Endothelial cell of umbilical vein (primary cell): ENCODE measurements around the gene TLR4. TPM values are rescaled to one million over a fixed set of nuclear protein-coding genes. Genes with fewer than 3 reads are reported as not detected.

Experiments
- BruUV-seq: library from RNA; stranded (reverse); fragments of 400-500 nt; replicated peaks from 2 replicates; lab custom pipeline; 2021; lab: Mats Ljungman, UMichigan
- CTCF ChIA-PET: fragments of 300-600, 350-600 bp; sonication (Branson Sonifier 250); formaldehyde crosslinking; loops from one replicate; lab custom pipeline; 2021; ENCODE audit warnings: antibody characterized with exemption, inconsistent platforms; lab: Charles Lee
- POLR2A ChIA-PET: fragments of 300-600, 350-600 bp; sonication (Branson Sonifier 250); formaldehyde crosslinking; loops from one replicate; lab custom pipeline; 2021; ENCODE audit warnings: antibody characterized with exemption, inconsistent platforms; lab: Charles Lee
- DNase-seq: peaks from one replicate; pipeline ENCODE4 v3.0.0-alpha.2; 2011; ENCODE audit warnings: low read depth, low spot score
- FAIRE-seq: peaks from 2 replicates; lab custom pipeline; 2011; peaks lifted over from hg19 to GRCh38; lab: Jason Lieb, UNC
- H2AFZ ChIP-seq: 2 replicates; pipeline ENCODE4 v1.6.0; 2012; ENCODE audit warnings: low read depth, low read length, control low read depth, inconsistent platforms
- H3K27ac ChIP-seq: 2 replicates; pipeline ENCODE4 v1.5.1; 2011; ENCODE audit warnings: low read depth, mild to moderate bottlenecking, control low read depth, low read length, moderate library complexity; ENCODE audit not compliant: insufficient read depth
- H3K27me3 ChIP-seq, 2 experiments: 2 replicates each; pipeline versions ENCODE4 v1.6.0 to v1.6.1; 2011; ENCODE audit warnings: low read length in 2 of 2, mixed read lengths in 1 of 2; ENCODE audit not compliant: control insufficient read depth in 2 of 2, insufficient read depth in 2 of 2
- H3K36me3 ChIP-seq, 2 experiments: 2 replicates in 1 of 2; 3 replicates in 1 of 2; pipeline ENCODE4 v1.5.1; 2011; ENCODE audit warnings: low read length in 2 of 2, mild to moderate bottlenecking in 1 of 2, moderate library complexity in 1 of 2; ENCODE audit not compliant: control insufficient read depth in 2 of 2, insufficient read depth in 2 of 2; ENCODE audit errors: extremely low read depth in 1 of 2
- H3K4me1 ChIP-seq: 3 replicates; pipeline ENCODE4 v1.5.1; 2011; ENCODE audit warnings: mild to moderate bottlenecking, low read length; ENCODE audit not compliant: control insufficient read depth, insufficient read depth; ENCODE audit errors: extremely low read depth
- H3K4me2 ChIP-seq: 2 replicates; pipeline ENCODE4 v1.6.1; 2011; ENCODE audit warnings: low read length, control low read depth, mixed read lengths; ENCODE audit not compliant: insufficient read depth
- H3K4me3 ChIP-seq, 3 experiments: fragments of 200-600 bp in 1 of 3; sonication (generic), shearing (Covaris generic) in 1 of 3; replicated peaks in 1 of 3; 2 replicates each; pipeline ENCODE4 v1.5.1; 2011 to 2016; ENCODE audit warnings: control low read depth in 3 of 3, low read length in 3 of 3, mild to moderate bottlenecking in 2 of 3, inconsistent platforms in 1 of 3, low read depth in 1 of 3, moderate library complexity in 1 of 3; ENCODE audit not compliant: insufficient read depth in 1 of 3
- H3K79me2 ChIP-seq: 2 replicates; pipeline ENCODE4 v1.6.0; 2012; ENCODE audit warnings: low read length, inconsistent platforms; ENCODE audit not compliant: control insufficient read depth, insufficient read depth
- H3K9ac ChIP-seq: replicated peaks from 2 replicates; pipeline ENCODE3; 2011; ENCODE audit warnings: low read length, control low read depth; ENCODE audit not compliant: insufficient read depth; ENCODE audit errors: extremely low read depth
- H3K9me1 ChIP-seq: replicated peaks from 3 replicates; pipeline ENCODE4 v1.6.0; 2011; ENCODE audit warnings: mild to moderate bottlenecking, low read length; ENCODE audit not compliant: control insufficient read depth, insufficient read depth; ENCODE audit errors: extremely low read depth
- H3K9me3 ChIP-seq: replicated peaks from 2 replicates; pipeline ENCODE4 v1.5.1; 2012; ENCODE audit warnings: low read length, inconsistent platforms; ENCODE audit not compliant: control insufficient read depth, insufficient read depth
- H4K20me1 ChIP-seq: replicated peaks from 2 replicates; pipeline ENCODE3; 2011; ENCODE audit warnings: mild to moderate bottlenecking, low read length; ENCODE audit not compliant: control insufficient read depth, insufficient read depth; ENCODE audit errors: extremely low read depth
- EZH2 ChIP-seq: IDR thresholded peaks from 2 replicates; pipeline ENCODE4 v1.6.1; 2012; ENCODE audit warnings: borderline replicate concordance, low read depth, mild to moderate bottlenecking, moderate library complexity, low read length, inconsistent platforms; ENCODE audit not compliant: severe bottlenecking
- FOS ChIP-seq: IDR thresholded peaks from 2 replicates; pipeline ENCODE4 v1.6.1; 2011; ENCODE audit warnings: mild to moderate bottlenecking, low read length, moderate library complexity, borderline replicate concordance; ENCODE audit not compliant: insufficient read depth
- GATA2 ChIP-seq: IDR thresholded peaks from 2 replicates; pipeline ENCODE4 v1.7.0; 2011; ENCODE audit warnings: low read depth, mild to moderate bottlenecking, moderate library complexity, mixed read lengths, low read length; ENCODE audit not compliant: insufficient read length, insufficient read depth
- JUN ChIP-seq: IDR thresholded peaks from 2 replicates; pipeline ENCODE4 v1.6.1; 2011; ENCODE audit warnings: borderline replicate concordance, low read depth; ENCODE audit not compliant: insufficient read length, insufficient read depth
- MYC ChIP-seq: IDR thresholded peaks from one replicate; pipeline ENCODE4 v1.6.1; 2011; ENCODE audit warnings: mild to moderate bottlenecking, low read depth, low read length
- POLR2A ChIP-seq: IDR thresholded peaks from 2 replicates; pipeline ENCODE4 v1.6.1; 2012; ENCODE audit warnings: low read depth, mild to moderate bottlenecking, control low read depth, low read length
- POLR2AphosphoS5 ChIP-seq: IDR thresholded peaks from 2 replicates; pipeline ENCODE4 v1.6.1; 2012; ENCODE audit warnings: low read depth, mild to moderate bottlenecking, control low read depth, low read length, moderate library complexity; ENCODE audit not compliant: insufficient read depth
- dilution Hi-C: fragments of 300-500 bp; cut with MboI; formaldehyde crosslinking; loops from one replicate; pipeline ENCODE4 v1.15.0; 2019; ENCODE audit warnings: low sequenced_read_pairs; ENCODE audit not compliant: extremely low pct_ligation_motif_present
- intact Hi-C: fragments of 100-400 bp; cut with micrococcal nuclease; formaldehyde crosslinking; loops from one replicate; pipeline ENCODE4 v1.10.0; 2022
- polyA plus RNA-seq, 4 experiments: library from polyadenylated mRNA; depleted of rRNA in 3 of 4; stranded (reverse) in 3 of 4; unstranded in 1 of 4; fragments of >200 nt; gene quantifications; 2 replicates each; pipeline versions ENCODE4 v1.2.1 to v1.2.3, GENCODE V29; 2011 to 2012; ENCODE audit warnings: missing spikeins in 1 of 4
- total RNA-seq: library from RNA; stranded (reverse); gene quantifications from 2 replicates; pipeline ENCODE4 v1.2.3, GENCODE V29; 2021
- TF ChIP-seq, protein P1 (sequence below), 2 donors: IDR thresholded peaks; 1 replicate in 1 of 2; 2 replicates in 1 of 2; pipeline ENCODE4 v1.5.1; 2011; ENCODE audit warnings: low read length in 2 of 2, mild to moderate bottlenecking in 2 of 2, moderate library complexity in 2 of 2, control low read depth in 1 of 2, inconsistent platforms in 1 of 2, low read depth in 1 of 2; ENCODE audit not compliant: insufficient read depth in 1 of 2; ENCODE audit errors: extremely low read depth in 1 of 2
- TF ChIP-seq, protein P2 (sequence below): IDR thresholded peaks from 2 replicates; pipeline ENCODE4 v1.6.1; 2011; ENCODE audit not compliant: insufficient read depth, insufficient read length

TLR4 gene
- total and polyA plus RNA-seq, 2 donors (not counting 3 experiments of a cell fraction or from before 2014, with no cell fraction given): 18.2 to 38.6 TPM

DNA sequence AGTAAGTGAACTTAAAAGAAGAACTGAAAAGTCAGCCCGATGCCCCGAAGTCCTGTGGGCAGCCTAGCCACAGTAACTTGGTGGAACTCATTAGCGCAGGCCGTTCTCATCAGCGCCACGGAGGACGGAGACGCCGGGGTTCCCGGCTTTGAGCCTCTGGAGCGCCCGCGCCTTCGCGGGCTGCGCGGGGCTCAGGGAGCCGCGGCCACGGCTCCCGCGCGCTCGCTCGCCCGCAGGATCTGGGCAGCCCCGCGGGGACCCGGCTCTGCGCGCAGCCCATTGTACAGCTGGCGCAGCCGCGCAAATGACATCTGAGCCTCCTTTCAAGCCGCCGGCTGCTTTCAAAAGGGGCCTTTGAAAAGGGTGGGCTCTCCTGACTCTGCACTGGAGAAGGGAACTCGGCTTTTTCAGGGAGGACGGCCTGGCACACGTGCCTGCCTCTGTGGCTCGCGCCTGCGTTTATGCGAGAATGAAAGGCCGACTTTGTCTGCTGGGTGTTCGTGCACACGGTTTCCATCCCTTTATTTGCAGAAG, 40.7 kb downstream of the TLR4 start:
- H4K20me1 ChIP-seq: no peaks in the 10 kb centered on the region
- no peaks in the 10 kb centered on the region for H3K9me1 ChIP-seq
- ChIA-PET CTCF (no interaction called here), POLR2A (no interaction called here)
- peak overlapping the region; percentile 61 for H2AFZ ChIP-seq
- DNase-seq: peak; percentile 19
- peak; percentile 62 for FAIRE-seq
- H3K9ac ChIP-seq: no peak overlapping the region
- peak overlapping the region; percentile 57 for H3K4me2 ChIP-seq
- H3K27ac ChIP-seq: no peak overlapping the region
- intact Hi-C loops: no loop called here
- no peaks in the 10 kb centered on the region for H3K36me3 ChIP-seq
- peak overlapping the region in 2 of 3 experiments; percentile 8 to 9 for H3K4me3 ChIP-seq
- no peaks in the 10 kb centered on the region for H3K79me2 ChIP-seq
- H3K9me3 ChIP-seq: no peaks in the 10 kb centered on the region
- no TSS peak for BruUV-seq
- TF ChIP-seq JUN: no peak
- no peak for TF ChIP-seq POLR2AphosphoS5
- TF ChIP-seq GATA2: no peak
- TF ChIP-seq, protein P1, sequence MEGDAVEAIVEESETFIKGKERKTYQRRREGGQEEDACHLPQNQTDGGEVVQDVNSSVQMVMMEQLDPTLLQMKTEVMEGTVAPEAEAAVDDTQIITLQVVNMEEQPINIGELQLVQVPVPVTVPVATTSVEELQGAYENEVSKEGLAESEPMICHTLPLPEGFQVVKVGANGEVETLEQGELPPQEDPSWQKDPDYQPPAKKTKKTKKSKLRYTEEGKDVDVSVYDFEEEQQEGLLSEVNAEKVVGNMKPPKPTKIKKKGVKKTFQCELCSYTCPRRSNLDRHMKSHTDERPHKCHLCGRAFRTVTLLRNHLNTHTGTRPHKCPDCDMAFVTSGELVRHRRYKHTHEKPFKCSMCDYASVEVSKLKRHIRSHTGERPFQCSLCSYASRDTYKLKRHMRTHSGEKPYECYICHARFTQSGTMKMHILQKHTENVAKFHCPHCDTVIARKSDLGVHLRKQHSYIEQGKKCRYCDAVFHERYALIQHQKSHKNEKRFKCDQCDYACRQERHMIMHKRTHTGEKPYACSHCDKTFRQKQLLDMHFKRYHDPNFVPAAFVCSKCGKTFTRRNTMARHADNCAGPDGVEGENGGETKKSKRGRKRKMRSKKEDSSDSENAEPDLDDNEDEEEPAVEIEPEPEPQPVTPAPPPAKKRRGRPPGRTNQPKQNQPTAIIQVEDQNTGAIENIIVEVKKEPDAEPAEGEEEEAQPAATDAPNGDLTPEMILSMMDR (IDR thresholded peaks at IDR 0.05; ENCODE audit: extremely low read depth in 1 of 2, insufficient read depth in 1 of 2, low read depth in 1 of 2, low read length in 2 of 2): no peak
- no peak for TF ChIP-seq EZH2
- no peak for TF ChIP-seq FOS
- no peak for TF ChIP-seq MYC
- TF ChIP-seq POLR2A: no peak
- TF ChIP-seq, protein P2, sequence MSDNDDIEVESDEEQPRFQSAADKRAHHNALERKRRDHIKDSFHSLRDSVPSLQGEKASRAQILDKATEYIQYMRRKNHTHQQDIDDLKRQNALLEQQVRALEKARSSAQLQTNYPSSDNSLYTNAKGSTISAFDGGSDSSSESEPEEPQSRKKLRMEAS: no peak
- H3K4me1 ChIP-seq: no peaks in the 10 kb centered on the region
- dilution Hi-C loops: no loop called here
- peaks cover 12 to 19% of the 10 kb centered on the region in 2 experiments for H3K27me3 ChIP-seq
